ENCODE results near the gene POLR2H. TPM values are rescaled to one million over a fixed set of nuclear protein-coding genes. Genes with fewer than 3 reads are reported as not detected.

Gene POLR2H
- total and polyA plus RNA-seq, 8 donors, result 14.0 to 273 (median 110) TPM

GRCh38 chr3:184347321-184348056 lies 14.0 kb upstream of the POLR2H start:
- H3K27ac ChIP-seq, result no peak overlapping the region
- TF ChIP-seq EP300 (IDR thresholded peaks at IDR 0.05) (no peak), POLR2A (IDR thresholded peaks at IDR 0.05) (no peak), CTCF (IDR thresholded peaks at IDR 0.05) (no peak), POLR2AphosphoS5 (IDR thresholded peaks at IDR 0.05) (no peak)
- DNase-seq, result peak in 1 of 2 donors; percentile 56
- peaks cover 23 to 37% (median 32%) of the 10 kb centered on the region in 4 donors for H3K36me3 ChIP-seq
- WGBS, 5 donors, result 66 to 81% (median 74%) methylated on average over 12 of the region's 12 CpGs
- intact Hi-C loops (cut with DNase I; ENCODE audit: low total_unique reads), result no loop called here
- peaks cover 5 to 36% (median 20%) of the 10 kb centered on the region in 4 donors for H3K4me1 ChIP-seq
- no peaks in the 10 kb centered on the region for H3K27me3 ChIP-seq
- no peaks in the 10 kb centered on the region for H3K9me3 ChIP-seq
- no peak overlapping the region for H3K4me3 ChIP-seq

- Histone ChIP-seq H3K4me1 (peaks cover 5 to 38% (median 22%) of the 10 kb centered on the region in 4 donors), H3K36me3 (peaks cover 17 to 32% (median 29%) of the 10 kb centered on the region in 4 donors), H3K27ac (no peak overlapping the region), H3K9me3 (no peaks in the 10 kb centered on the region), H3K4me3 (no peak overlapping the region), H3K27me3 (no peaks in the 10 kb centered on the region)
- TF ChIP-seq POLR2A (IDR thresholded peaks at IDR 0.05) (no peak), POLR2AphosphoS5 (IDR thresholded peaks at IDR 0.05) (no peak), EP300 (IDR thresholded peaks at IDR 0.05) (no peak), CTCF (IDR thresholded peaks at IDR 0.05) (no peak)
- 64 to 89% (median 76%) methylated on average over 4 of the region's 4 CpGs for WGBS, 5 donors
- intact Hi-C loops (cut with DNase I; ENCODE audit: low total_unique reads), result no loop called here
- no peak for DNase-seq
Observed at GRCh38 chr3:184348057-184348382, 13.5 kb upstream of the POLR2H start.

GRCh38 chr3:184349563-184350470 lies 11.7 kb upstream of the POLR2H start:
- Histone ChIP-seq H3K27me3 (no peaks in the 10 kb centered on the region), H3K4me3 (no peak overlapping the region), H3K27ac (no peak overlapping the region), H3K36me3 (peaks cover 3 to 18% (median 12%) of the 10 kb centered on the region in 4 donors), H3K4me1 (peaks cover 5 to 38% (median 26%) of the 10 kb centered on the region in 4 donors), H3K9me3 (no peaks in the 10 kb centered on the region)
- no peak for DNase-seq
- WGBS, 5 donors, result 53 to 66% (median 63%) methylated on average over 10 of the region's 10 CpGs
- no peak for TF ChIP-seq POLR2AphosphoS5 (IDR thresholded peaks at IDR 0.05)
- TF ChIP-seq POLR2A (IDR thresholded peaks at IDR 0.05), result no peak
- TF ChIP-seq EP300 (IDR thresholded peaks at IDR 0.05), result no peak
- TF ChIP-seq CTCF (IDR thresholded peaks at IDR 0.05), result no peak
- intact Hi-C loops (cut with DNase I; ENCODE audit: low total_unique reads), result loop anchor here (10.0 kb wide), 1 partner anchor 45 kb away; no protein-coding TSS in a partner anchor

- H3K36me3 ChIP-seq, result peaks cover 0 to 19% (median 15%) of the 10 kb centered on the region in 4 donors
- peaks cover 5 to 34% (median 23%) of the 10 kb centered on the region in 4 donors for H3K4me1 ChIP-seq
- intact Hi-C loops (cut with DNase I; ENCODE audit: low total_unique reads), result loop anchor here (10.0 kb wide), 1 partner anchor 46 kb away; no protein-coding TSS in a partner anchor
- TF ChIP-seq POLR2AphosphoS5 (IDR thresholded peaks at IDR 0.05) (no peak), EP300 (IDR thresholded peaks at IDR 0.05) (no peak), CTCF (IDR thresholded peaks at IDR 0.05) (no peak), POLR2A (IDR thresholded peaks at IDR 0.05) (no peak)
- H3K27me3 ChIP-seq, result no peaks in the 10 kb centered on the region
- H3K27ac ChIP-seq, result no peak overlapping the region
- DNase-seq, result no peak
- no peaks in the 10 kb centered on the region for H3K9me3 ChIP-seq
- no peak overlapping the region for H3K4me3 ChIP-seq
- 96 to 98% (median 96%) methylated on average over 6 of the region's 6 CpGs for WGBS, 5 donors
Observed at GRCh38 chr3:184350618-184351017, 10.9 kb upstream of the POLR2H start.
